Measurements from ENCODE around the gene KIF1A.

KIF1A gene

DNA sequence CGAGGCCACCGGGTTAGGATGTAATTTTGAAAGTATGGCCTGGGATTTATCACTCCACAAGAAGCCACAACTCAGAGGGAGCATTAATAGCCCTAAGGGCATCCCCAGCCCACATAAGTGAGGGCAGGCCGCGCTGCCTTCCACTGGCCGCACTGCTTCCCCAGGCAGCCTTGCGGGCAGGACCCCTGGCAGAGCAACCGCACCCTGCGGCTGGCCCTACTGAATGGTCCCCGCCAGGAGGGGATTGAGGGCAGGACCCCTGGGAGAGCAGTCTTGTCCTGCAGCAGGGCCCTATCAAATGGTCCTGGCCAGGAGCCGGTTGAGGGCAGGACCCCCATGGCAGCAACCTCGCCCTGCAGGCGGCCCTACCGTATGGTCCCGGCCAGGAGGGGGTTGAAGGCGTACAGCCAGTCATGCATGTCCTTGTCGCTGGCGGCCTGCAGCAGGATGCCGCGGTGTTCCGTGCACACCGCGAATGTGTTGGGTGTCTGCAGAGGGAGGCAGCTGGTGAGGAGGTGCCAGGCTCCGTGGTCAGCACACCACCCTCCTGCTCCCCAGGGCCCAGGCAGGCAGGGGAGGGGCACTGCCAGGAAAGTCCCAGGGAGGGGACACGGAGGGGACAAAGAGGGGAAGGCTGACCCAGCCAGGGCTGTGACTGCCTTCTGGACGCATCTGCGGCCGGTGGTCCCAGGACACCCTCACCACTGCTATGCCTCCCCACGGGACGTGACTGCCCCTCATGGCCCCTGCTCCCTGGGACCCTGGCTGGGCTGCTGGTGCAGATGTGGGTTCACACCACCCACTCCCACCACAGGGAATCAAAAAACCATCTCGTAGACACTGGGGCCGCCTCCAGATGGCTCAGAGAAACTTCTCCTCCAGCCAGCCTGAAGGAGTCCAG lies 102.1 kb downstream of the KIF1A start:
- Histone ChIP-seq H3K27me3 (replicated peaks; ENCODE audit: insufficient read depth, low read length) (peaks cover 82% of the 10 kb centered on the region), H3K36me3 (replicated peaks; ENCODE audit: insufficient read depth, low read length) (no peaks in the 10 kb centered on the region)
- TF ChIP-seq, protein P1, sequence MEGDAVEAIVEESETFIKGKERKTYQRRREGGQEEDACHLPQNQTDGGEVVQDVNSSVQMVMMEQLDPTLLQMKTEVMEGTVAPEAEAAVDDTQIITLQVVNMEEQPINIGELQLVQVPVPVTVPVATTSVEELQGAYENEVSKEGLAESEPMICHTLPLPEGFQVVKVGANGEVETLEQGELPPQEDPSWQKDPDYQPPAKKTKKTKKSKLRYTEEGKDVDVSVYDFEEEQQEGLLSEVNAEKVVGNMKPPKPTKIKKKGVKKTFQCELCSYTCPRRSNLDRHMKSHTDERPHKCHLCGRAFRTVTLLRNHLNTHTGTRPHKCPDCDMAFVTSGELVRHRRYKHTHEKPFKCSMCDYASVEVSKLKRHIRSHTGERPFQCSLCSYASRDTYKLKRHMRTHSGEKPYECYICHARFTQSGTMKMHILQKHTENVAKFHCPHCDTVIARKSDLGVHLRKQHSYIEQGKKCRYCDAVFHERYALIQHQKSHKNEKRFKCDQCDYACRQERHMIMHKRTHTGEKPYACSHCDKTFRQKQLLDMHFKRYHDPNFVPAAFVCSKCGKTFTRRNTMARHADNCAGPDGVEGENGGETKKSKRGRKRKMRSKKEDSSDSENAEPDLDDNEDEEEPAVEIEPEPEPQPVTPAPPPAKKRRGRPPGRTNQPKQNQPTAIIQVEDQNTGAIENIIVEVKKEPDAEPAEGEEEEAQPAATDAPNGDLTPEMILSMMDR (IDR thresholded peaks at IDR 0.05; ENCODE audit: low read length), result no peak
- TF ChIP-seq EZH2phosphoT487 (IDR thresholded peaks at IDR 0.05; ENCODE audit: low read length), result no peak
- no peak for TF ChIP-seq EZH2 (optimal IDR thresholded peaks at IDR 0.05; ENCODE audit: low read depth, low read length)

DNA sequence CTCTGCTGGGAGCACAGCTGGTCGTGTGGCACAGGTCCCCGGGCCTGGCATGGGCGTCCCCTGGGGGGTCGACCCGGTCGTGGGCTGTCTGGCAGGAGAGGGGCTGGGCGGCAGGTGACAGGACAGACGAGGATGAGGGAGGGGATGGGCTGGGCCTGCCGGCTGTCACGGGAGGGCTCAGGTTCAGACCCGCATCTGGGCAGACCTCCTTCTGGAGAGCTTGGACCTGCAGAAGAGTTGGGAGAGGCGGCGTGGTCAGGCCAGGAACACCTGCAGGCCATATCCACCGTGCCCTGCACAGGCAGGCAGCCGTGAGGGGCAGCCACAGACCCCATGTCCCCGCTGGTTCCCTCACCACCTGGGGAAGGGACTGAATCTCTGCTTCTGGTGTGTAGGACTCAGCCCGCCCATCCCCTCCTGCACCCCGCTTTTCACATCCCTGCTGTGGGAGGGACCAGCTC lies 102.8 kb downstream of the KIF1A start:
- no peaks in the 10 kb centered on the region for H3K79me2 ChIP-seq (ENCODE audit: low read length)
- H3K9me2 ChIP-seq (replicated peaks; ENCODE audit: insufficient read depth, low read length), result no peaks in the 10 kb centered on the region
- DNase-seq, result no peak
- H3K9ac ChIP-seq (ENCODE audit: low read length), result no peak overlapping the region
- TF ChIP-seq EZH2 (optimal IDR thresholded peaks at IDR 0.05; ENCODE audit: low read depth, low read length) (no peak), EZH2phosphoT487 (IDR thresholded peaks at IDR 0.05; ENCODE audit: low read length) (no peak)
- TF ChIP-seq, protein P1 (IDR thresholded peaks at IDR 0.05; ENCODE audit: low read length), result no peak
- H3K27me3 ChIP-seq (replicated peaks; ENCODE audit: insufficient read depth, low read length), result peaks cover 82% of the 10 kb centered on the region
- H3K4me1 ChIP-seq (ENCODE audit: low read length), result no peaks in the 10 kb centered on the region
- H3K27ac ChIP-seq (ENCODE audit: low read length), result no peak overlapping the region
- no peaks in the 10 kb centered on the region for H3F3A ChIP-seq (ENCODE audit: insufficient read depth, low read length)
- H3K36me3 ChIP-seq (replicated peaks; ENCODE audit: insufficient read depth, low read length), result no peaks in the 10 kb centered on the region
- no peaks in the 10 kb centered on the region for H4K20me1 ChIP-seq (ENCODE audit: insufficient read depth, low read length)
- H3K4me2 ChIP-seq (ENCODE audit: low read depth, low read length), result no peak overlapping the region
- H3K9me3 ChIP-seq (replicated peaks; ENCODE audit: insufficient read depth, low read length), result no peaks in the 10 kb centered on the region
- H2AFZ ChIP-seq (ENCODE audit: low read length), result no peak overlapping the region
- no peak overlapping the region for H3K4me3 ChIP-seq (ENCODE audit: low read length)

More for the DNA sequence above, 102.1 kb downstream of the KIF1A start:
- no peaks in the 10 kb centered on the region for H3K79me2 ChIP-seq (ENCODE audit: low read length)
- H3K9me3 ChIP-seq (replicated peaks; ENCODE audit: insufficient read depth, low read length), result no peaks in the 10 kb centered on the region
- no peak for DNase-seq
- H3K4me3 ChIP-seq (ENCODE audit: low read length), result no peak overlapping the region
- no peak overlapping the region for H3K27ac ChIP-seq (ENCODE audit: low read length)
- no peaks in the 10 kb centered on the region for H3K4me1 ChIP-seq (ENCODE audit: low read length)
- H3K4me2 ChIP-seq (ENCODE audit: low read depth, low read length), result no peak overlapping the region
- no peak overlapping the region for H3K9ac ChIP-seq (ENCODE audit: low read length)
- no peak overlapping the region for H2AFZ ChIP-seq (ENCODE audit: low read length)
- no peaks in the 10 kb centered on the region for H3F3A ChIP-seq (ENCODE audit: insufficient read depth, low read length)
- H4K20me1 ChIP-seq (ENCODE audit: insufficient read depth, low read length), result no peaks in the 10 kb centered on the region
- H3K9me2 ChIP-seq (replicated peaks; ENCODE audit: insufficient read depth, low read length), result no peaks in the 10 kb centered on the region

DNA sequence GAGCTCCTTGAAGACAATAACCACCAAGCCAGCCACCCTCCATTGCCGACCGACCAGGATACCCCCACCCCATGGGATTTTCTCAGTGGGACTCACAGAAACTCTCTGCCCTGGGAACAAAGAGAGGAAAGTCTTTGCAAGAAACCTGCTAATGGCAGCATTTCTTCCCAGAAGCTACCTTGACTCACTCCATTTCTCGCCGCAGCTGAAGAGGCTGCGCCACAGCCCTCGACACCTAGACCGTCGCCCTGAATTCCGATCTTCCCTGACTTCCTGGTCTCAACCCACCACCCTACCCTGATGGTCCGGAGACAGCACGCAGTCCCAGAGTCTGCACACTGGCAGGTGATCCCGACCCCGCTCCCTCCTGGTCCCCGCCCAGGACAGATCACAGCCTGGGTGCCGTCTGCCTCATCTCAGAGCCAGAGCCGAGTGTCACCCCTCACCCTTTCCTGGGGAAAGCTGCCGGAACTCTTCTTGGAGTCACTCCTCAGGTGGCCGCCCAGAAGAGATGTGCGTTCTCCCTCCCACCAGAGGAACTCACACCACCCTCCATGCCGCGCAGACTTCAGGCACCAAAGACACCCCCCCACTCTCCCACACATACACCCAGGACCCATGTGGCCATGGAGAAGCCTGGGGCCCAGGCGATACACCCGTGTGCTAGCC lies 103.8 kb downstream of the KIF1A start:
- H3K9me2 ChIP-seq (replicated peaks; ENCODE audit: insufficient read depth, low read length), result no peaks in the 10 kb centered on the region
- no peaks in the 10 kb centered on the region for H3K9me3 ChIP-seq (replicated peaks; ENCODE audit: insufficient read depth, low read length)
- no peak overlapping the region for H3K27ac ChIP-seq (ENCODE audit: low read length)
- no peaks in the 10 kb centered on the region for H3F3A ChIP-seq (ENCODE audit: insufficient read depth, low read length)
- H3K36me3 ChIP-seq (replicated peaks; ENCODE audit: insufficient read depth, low read length), result no peaks in the 10 kb centered on the region
- H3K27me3 ChIP-seq (replicated peaks; ENCODE audit: insufficient read depth, low read length), result peaks cover 83% of the 10 kb centered on the region
- H3K4me3 ChIP-seq (ENCODE audit: low read length), result no peak overlapping the region
- H3K79me2 ChIP-seq (ENCODE audit: low read length), result no peaks in the 10 kb centered on the region
- no peak for DNase-seq
- no peaks in the 10 kb centered on the region for H4K20me1 ChIP-seq (ENCODE audit: insufficient read depth, low read length)
- no peak overlapping the region for H3K4me2 ChIP-seq (ENCODE audit: low read depth, low read length)
- H2AFZ ChIP-seq (ENCODE audit: low read length), result no peak overlapping the region
- no peaks in the 10 kb centered on the region for H3K4me1 ChIP-seq (ENCODE audit: low read length)
- no peak for TF ChIP-seq EZH2phosphoT487 (IDR thresholded peaks at IDR 0.05; ENCODE audit: low read length)
- TF ChIP-seq, protein P1 (IDR thresholded peaks at IDR 0.05; ENCODE audit: low read length), result no peak
- no peak overlapping the region for H3K9ac ChIP-seq (ENCODE audit: low read length)

All from MM.1S (cell line).